GM23338 (cell line): Measurements from ENCODE around the gene MEOX1. TPM values are rescaled to one million over a fixed set of nuclear protein-coding genes. Genes with fewer than 3 reads are reported as not detected.

ENCODE experiments used
- EZH2phosphoT487 ChIP-seq: fragments of 200-600 bp; sonication (generic); IDR thresholded peaks from one replicate; pipeline ENCODE4 v1.8.1; 2018; ENCODE audit warnings: antibody characterized with exemption; ENCODE audit not compliant: unreplicated experiment
- NANOG ChIP-seq: IDR thresholded peaks from 2 replicates; pipeline ENCODE4 v1.6.1; 2016; ENCODE audit warnings: antibody characterized with exemption, borderline replicate concordance
- POLR2AphosphoS5 ChIP-seq: IDR thresholded peaks from 2 replicates; pipeline ENCODE4 v1.6.1; 2016; ENCODE audit warnings: antibody characterized with exemption, low read depth
- ZNF114 ChIP-seq: fragments of 250-450 bp; sonication (Bioruptor Pico); IDR thresholded peaks from 2 replicates; pipeline ENCODE4 v1.5.0; 2020; ENCODE audit warnings: mild to moderate bottlenecking, moderate library complexity
- ZNF331 ChIP-seq: fragments of 250-450 bp; sonication (Bioruptor Pico); IDR thresholded peaks from 2 replicates; pipeline ENCODE4 v1.5.0; 2020; ENCODE audit warnings: low read depth, mild to moderate bottlenecking, moderate library complexity
- polyA plus RNA-seq: library from polyadenylated mRNA; unstranded; fragments of >200 nt; fragmentation: Nextera tagmentation; extraction: Ambion mirVana; gene quantifications from 2 replicates; pipeline ENCODE4 v1.2.1, GENCODE V29; 2016
- total RNA-seq: library from RNA; depleted of rRNA; stranded (reverse); fragments of >200 nt; shearing (Covaris generic); gene quantifications from 2 replicates; pipeline ENCODE4 v1.2.3, GENCODE V29; 2014
- TF ChIP-seq, protein P1 (sequence below): fragments of 250-450 bp; sonication (Bioruptor Pico); IDR thresholded peaks from 2 replicates; pipeline ENCODE4 v1.5.0; 2020; ENCODE audit warnings: mild to moderate bottlenecking, moderate library complexity
- TF ChIP-seq, protein P2 (sequence below): IDR thresholded peaks from 2 replicates; pipeline ENCODE4 v1.6.1; 2016; ENCODE audit warnings: antibody characterized with exemption
- TF ChIP-seq, protein P3 (sequence below), 2 experiments: fragments of 200-600 bp in 1 of 2; sonication (generic) in 1 of 2; conservative IDR thresholded peaks; 2 replicates each; pipeline versions ENCODE4 v1.5.1 to v1.6.1; 2016 to 2017; ENCODE audit warnings: antibody characterized with exemption in 2 of 2, low read depth in 2 of 2, mild to moderate bottlenecking in 2 of 2, moderate library complexity in 1 of 2

MEOX1 gene
- total and polyA plus RNA-seq, 2 experiments from 2014 or later: not detected

DNA sequence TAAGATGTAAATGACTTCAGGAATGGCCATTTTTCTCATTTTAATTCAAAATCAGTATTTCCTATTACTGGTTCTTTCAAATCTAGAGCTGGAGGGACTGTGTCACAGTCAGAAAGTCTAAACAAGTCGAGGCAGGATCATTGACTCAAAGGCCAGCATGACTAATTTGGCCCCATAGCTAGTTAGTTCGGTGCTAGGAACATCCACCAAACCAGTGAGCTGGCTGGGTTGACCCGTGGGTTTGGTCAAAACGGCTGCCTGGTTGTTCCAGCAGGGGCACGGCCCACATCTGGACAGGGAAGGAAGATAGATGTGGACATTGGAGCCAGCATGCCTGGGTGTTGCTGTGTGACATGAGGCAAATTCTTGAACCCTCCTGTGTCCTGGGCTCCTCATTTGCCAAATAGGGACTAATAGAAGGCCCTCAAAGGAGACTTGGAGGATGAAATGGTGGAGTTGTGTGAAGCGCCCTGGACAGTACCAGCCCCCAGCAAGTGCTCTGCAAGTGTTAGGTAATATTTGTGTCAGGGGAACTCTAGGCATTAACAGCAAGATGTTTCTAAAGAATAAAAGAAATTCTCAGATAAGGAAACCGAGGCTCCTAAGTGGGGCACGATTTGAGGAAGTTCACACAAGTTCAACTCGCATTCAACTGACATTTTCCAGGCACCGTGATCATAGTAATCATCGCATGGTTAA lies 46.2 kb downstream of the MEOX1 start (continued):
- TF ChIP-seq, protein P1, sequence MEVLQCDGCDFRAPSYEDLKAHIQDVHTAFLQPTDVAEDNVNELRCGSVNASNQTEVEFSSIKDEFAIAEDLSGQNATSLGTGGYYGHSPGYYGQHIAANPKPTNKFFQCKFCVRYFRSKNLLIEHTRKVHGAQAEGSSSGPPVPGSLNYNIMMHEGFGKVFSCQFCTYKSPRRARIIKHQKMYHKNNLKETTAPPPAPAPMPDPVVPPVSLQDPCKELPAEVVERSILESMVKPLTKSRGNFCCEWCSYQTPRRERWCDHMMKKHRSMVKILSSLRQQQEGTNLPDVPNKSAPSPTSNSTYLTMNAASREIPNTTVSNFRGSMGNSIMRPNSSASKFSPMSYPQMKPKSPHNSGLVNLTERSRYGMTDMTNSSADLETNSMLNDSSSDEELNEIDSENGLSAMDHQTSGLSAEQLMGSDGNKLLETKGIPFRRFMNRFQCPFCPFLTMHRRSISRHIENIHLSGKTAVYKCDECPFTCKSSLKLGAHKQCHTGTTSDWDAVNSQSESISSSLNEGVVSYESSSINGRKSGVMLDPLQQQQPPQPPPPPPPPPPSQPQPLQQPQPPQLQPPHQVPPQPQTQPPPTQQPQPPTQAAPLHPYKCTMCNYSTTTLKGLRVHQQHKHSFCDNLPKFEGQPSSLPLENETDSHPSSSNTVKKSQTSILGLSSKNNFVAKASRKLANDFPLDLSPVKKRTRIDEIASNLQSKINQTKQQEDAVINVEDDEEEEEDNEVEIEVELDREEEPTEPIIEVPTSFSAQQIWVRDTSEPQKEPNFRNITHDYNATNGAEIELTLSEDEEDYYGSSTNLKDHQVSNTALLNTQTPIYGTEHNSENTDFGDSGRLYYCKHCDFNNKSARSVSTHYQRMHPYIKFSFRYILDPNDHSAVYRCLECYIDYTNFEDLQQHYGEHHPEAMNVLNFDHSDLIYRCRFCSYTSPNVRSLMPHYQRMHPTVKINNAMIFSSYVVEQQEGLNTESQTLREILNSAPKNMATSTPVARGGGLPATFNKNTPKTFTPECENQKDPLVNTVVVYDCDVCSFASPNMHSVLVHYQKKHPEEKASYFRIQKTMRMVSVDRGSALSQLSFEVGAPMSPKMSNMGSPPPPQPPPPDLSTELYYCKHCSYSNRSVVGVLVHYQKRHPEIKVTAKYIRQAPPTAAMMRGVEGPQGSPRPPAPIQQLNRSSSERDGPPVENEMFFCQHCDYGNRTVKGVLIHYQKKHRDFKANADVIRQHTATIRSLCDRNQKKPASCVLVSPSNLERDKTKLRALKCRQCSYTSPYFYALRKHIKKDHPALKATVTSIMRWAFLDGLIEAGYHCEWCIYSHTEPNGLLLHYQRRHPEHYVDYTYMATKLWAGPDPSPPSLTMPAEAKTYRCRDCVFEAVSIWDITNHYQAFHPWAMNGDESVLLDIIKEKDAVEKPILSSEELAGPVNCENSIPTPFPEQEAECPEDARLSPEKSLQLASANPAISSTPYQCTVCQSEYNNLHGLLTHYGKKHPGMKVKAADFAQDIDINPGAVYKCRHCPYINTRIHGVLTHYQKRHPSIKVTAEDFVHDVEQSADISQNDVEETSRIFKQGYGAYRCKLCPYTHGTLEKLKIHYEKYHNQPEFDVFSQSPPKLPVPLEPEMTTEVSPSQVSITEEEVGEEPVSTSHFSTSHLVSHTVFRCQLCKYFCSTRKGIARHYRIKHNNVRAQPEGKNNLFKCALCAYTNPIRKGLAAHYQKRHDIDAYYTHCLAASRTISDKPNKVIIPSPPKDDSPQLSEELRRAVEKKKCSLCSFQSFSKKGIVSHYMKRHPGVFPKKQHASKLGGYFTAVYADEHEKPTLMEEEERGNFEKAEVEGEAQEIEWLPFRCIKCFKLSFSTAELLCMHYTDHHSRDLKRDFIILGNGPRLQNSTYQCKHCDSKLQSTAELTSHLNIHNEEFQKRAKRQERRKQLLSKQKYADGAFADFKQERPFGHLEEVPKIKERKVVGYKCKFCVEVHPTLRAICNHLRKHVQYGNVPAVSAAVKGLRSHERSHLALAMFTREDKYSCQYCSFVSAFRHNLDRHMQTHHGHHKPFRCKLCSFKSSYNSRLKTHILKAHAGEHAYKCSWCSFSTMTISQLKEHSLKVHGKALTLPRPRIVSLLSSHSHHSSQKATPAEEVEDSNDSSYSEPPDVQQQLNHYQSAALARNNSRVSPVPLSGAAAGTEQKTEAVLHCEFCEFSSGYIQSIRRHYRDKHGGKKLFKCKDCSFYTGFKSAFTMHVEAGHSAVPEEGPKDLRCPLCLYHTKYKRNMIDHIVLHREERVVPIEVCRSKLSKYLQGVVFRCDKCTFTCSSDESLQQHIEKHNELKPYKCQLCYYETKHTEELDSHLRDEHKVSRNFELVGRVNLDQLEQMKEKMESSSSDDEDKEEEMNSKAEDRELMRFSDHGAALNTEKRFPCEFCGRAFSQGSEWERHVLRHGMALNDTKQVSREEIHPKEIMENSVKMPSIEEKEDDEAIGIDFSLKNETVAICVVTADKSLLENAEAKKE (CRISPR knock-in tag): no peak
- TF ChIP-seq, protein P2, sequence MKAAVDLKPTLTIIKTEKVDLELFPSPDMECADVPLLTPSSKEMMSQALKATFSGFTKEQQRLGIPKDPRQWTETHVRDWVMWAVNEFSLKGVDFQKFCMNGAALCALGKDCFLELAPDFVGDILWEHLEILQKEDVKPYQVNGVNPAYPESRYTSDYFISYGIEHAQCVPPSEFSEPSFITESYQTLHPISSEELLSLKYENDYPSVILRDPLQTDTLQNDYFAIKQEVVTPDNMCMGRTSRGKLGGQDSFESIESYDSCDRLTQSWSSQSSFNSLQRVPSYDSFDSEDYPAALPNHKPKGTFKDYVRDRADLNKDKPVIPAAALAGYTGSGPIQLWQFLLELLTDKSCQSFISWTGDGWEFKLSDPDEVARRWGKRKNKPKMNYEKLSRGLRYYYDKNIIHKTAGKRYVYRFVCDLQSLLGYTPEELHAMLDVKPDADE: no peak
- TF ChIP-seq ZNF331 (CRISPR knock-in tag) (no peak), NANOG (no peak), EZH2phosphoT487 (no peak), POLR2AphosphoS5 (no peak), ZNF114 (CRISPR knock-in tag) (no peak)
- TF ChIP-seq, protein P3, sequence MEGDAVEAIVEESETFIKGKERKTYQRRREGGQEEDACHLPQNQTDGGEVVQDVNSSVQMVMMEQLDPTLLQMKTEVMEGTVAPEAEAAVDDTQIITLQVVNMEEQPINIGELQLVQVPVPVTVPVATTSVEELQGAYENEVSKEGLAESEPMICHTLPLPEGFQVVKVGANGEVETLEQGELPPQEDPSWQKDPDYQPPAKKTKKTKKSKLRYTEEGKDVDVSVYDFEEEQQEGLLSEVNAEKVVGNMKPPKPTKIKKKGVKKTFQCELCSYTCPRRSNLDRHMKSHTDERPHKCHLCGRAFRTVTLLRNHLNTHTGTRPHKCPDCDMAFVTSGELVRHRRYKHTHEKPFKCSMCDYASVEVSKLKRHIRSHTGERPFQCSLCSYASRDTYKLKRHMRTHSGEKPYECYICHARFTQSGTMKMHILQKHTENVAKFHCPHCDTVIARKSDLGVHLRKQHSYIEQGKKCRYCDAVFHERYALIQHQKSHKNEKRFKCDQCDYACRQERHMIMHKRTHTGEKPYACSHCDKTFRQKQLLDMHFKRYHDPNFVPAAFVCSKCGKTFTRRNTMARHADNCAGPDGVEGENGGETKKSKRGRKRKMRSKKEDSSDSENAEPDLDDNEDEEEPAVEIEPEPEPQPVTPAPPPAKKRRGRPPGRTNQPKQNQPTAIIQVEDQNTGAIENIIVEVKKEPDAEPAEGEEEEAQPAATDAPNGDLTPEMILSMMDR (conservative IDR thresholded peaks at IDR 0.05; ENCODE audit: low read depth in 2 of 2): no peak
